IPS-15b (cell line): ENCODE results near the gene TIMM10B.

Experiments
- H3K27me3 ChIP-seq: one replicate; pipeline ENCODE4 v1.6.1; 2013; ENCODE audit warnings: low read length; ENCODE audit not compliant: control insufficient read depth, insufficient read depth
- H3K36me3 ChIP-seq: one replicate; pipeline ENCODE4 v1.6.1; 2013; ENCODE audit warnings: low read length; ENCODE audit not compliant: control insufficient read depth, insufficient read depth
- H3K4me1 ChIP-seq: one replicate; pipeline ENCODE4 v1.6.1; 2013; ENCODE audit warnings: mild to moderate bottlenecking, low read length; ENCODE audit not compliant: control insufficient read depth, insufficient read depth
- H3K4me3 ChIP-seq: one replicate; pipeline ENCODE4 v1.5.1; 2013; ENCODE audit warnings: low read depth, low read length
- H3K9ac ChIP-seq: one replicate; pipeline ENCODE4 v1.6.1; 2013; ENCODE audit warnings: low read depth, mild to moderate bottlenecking, low read length
- H3K9me3 ChIP-seq: one replicate; pipeline ENCODE4 v1.6.1; 2013; ENCODE audit warnings: mild to moderate bottlenecking, low read length; ENCODE audit not compliant: control insufficient read depth, insufficient read depth

Gene TIMM10B

GRCh38 chr11:6474413-6474792 is 6.9 kb upstream of the TIMM10B start:
- Histone ChIP-seq H3K9me3 (no peaks in the 10 kb centered on the region), H3K36me3 (peaks cover 30% of the 10 kb centered on the region), H3K4me3 (peak overlapping the region; percentile 65), H3K4me1 (peaks cover 14% of the 10 kb centered on the region), H3K9ac (peak overlapping the region; percentile 87), H3K27me3 (peaks cover 5% of the 10 kb centered on the region)

DNA sequence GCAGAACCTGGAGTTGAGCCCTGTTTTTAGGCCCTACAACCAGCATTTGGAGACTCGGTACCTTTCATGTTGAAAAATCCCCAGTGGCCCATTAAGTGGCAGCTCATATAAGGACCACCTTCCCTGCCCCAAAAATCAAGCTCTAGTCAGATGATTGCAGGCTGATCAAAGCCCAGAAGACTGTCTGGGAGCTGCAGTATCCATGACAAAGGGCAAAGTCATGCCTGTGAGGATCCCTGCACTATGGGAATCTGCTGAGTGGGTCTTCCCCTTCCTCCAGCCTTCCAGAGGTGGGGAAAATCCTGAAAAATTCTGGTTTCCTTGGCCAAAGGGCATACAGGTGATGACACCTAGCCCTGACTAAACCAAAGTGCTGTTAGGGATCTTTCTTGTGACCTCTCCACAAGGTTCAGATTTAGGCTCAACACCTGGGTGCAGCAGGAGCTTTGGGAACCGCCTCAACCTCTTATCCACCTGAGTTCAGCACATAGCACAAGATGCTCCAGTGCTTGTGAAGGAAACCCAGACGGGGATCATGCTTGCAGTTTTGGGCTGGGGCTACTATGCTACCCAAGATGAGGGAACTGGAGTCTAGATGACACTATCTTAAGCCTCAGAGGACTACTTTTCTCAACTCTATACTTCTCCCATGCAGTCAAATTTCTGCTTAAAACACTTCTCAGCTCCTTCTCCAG is 6.3 kb upstream of the TIMM10B start:
- Histone ChIP-seq H3K9me3 (no peaks in the 10 kb centered on the region), H3K9ac (peak overlapping the region; percentile 16), H3K4me1 (peaks cover 13% of the 10 kb centered on the region), H3K27me3 (peaks cover 5% of the 10 kb centered on the region), H3K36me3 (peaks cover 30% of the 10 kb centered on the region), H3K4me3 (peak overlapping the region; percentile 65)

DNA sequence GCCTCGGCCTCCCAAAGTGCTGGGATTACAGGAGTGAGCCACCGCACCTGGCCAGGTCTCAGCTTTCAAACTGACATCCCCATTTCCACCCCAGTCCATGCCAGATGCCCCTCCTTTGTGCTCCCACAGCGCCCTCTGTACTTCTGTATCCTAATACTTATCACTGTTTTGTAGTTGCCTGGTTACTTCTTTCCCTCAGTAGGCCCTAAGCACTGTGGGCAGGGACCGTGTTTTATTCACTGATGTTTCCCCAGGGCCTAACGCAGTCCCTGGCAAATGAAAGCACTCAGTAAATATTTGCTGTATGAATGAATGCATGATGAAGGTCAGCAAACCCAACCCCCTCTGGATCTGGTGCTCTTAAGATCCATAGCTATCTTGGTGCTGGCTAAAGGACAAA is 5.4 kb upstream of the TIMM10B start:
- no peak overlapping the region for H3K9ac ChIP-seq
- H3K9me3 ChIP-seq, result no peaks in the 10 kb centered on the region

DNA sequence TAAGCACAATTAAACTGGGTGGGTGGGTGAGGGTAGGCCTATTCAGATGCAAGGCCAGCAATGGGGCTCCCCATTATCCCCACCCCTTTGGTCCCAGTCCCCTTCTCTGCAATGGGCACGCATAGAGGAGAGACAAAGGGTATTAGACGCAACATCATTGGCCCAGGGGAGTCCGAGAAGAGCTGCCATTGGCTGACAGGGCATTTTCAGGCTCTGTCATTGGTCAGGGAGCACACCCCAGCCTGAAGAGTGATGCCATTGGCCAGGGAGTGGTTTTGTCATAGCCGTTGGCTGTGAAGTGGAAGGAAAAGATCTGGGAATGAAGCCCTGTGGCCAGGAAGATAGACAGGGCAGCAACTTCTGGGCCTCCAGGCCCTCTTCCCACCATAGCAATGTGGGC is 4.7 kb upstream of the TIMM10B start:
- peaks cover 5% of the 10 kb centered on the region for H3K27me3 ChIP-seq
- peaks cover 30% of the 10 kb centered on the region for H3K36me3 ChIP-seq
- H3K9me3 ChIP-seq, result no peaks in the 10 kb centered on the region
- H3K4me1 ChIP-seq, result peaks cover 19% of the 10 kb centered on the region
- H3K4me3 ChIP-seq, result no peak overlapping the region
- H3K9ac ChIP-seq, result no peak overlapping the region

More for the DNA sequence above, 5.4 kb upstream of the TIMM10B start:
- H3K4me3 ChIP-seq, result no peak overlapping the region
- H3K27me3 ChIP-seq, result peaks cover 5% of the 10 kb centered on the region
- peaks cover 30% of the 10 kb centered on the region for H3K36me3 ChIP-seq
- H3K4me1 ChIP-seq, result peaks cover 19% of the 10 kb centered on the region

- H3K9me3 ChIP-seq, result no peaks in the 10 kb centered on the region
- no peaks in the 10 kb centered on the region for H3K27me3 ChIP-seq
- peaks cover 33% of the 10 kb centered on the region for H3K36me3 ChIP-seq
- peaks cover 6% of the 10 kb centered on the region for H3K4me1 ChIP-seq
- H3K4me3 ChIP-seq, result peak overlapping the region; percentile 98
- peak overlapping the region; percentile 97 for H3K9ac ChIP-seq
These were observed 894 bp upstream of the TIMM10B start for GRCh38 chr11:6480299-6480914.

DNA sequence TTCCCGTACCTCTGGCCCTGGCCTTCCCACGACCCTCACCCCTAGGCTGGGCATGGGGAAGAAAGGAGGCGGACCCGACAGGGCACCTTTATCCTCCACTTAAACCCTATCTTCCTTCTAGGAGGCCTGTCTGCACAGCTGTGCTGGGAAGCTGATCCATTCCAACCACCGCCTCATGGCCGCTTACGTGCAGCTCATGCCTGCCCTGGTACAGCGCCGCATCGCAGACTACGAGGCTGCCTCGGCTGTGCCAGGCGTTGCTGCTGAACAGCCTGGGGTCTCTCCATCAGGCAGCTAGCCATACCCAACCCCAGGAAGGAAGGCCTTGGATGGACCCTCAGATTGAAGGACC is 599 bp downstream of the TIMM10B start:
- Histone ChIP-seq H3K4me1 (peaks cover 5% of the 10 kb centered on the region), H3K9ac (peak overlapping the region; percentile 88), H3K4me3 (peak overlapping the region; percentile 98), H3K36me3 (peaks cover 34% of the 10 kb centered on the region), H3K27me3 (no peaks in the 10 kb centered on the region), H3K9me3 (no peaks in the 10 kb centered on the region)

- Histone ChIP-seq H3K4me1 (peaks cover 5% of the 10 kb centered on the region), H3K9me3 (no peaks in the 10 kb centered on the region), H3K9ac (peak overlapping the region; percentile 88), H3K4me3 (peak overlapping the region; percentile 98), H3K36me3 (peaks cover 29% of the 10 kb centered on the region), H3K27me3 (no peaks in the 10 kb centered on the region)
These were observed 1.1 kb downstream of the TIMM10B start for GRCh38 chr11:6482441-6482840.

- H3K4me1 ChIP-seq, result peaks cover 5% of the 10 kb centered on the region
- no peaks in the 10 kb centered on the region for H3K9me3 ChIP-seq
- no peaks in the 10 kb centered on the region for H3K27me3 ChIP-seq
- H3K36me3 ChIP-seq, result peaks cover 23% of the 10 kb centered on the region
- H3K9ac ChIP-seq, result no peak overlapping the region
- H3K4me3 ChIP-seq, result no peak overlapping the region
These were observed 1.7 kb downstream of the TIMM10B start for GRCh38 chr11:6483015-6483414.

DNA sequence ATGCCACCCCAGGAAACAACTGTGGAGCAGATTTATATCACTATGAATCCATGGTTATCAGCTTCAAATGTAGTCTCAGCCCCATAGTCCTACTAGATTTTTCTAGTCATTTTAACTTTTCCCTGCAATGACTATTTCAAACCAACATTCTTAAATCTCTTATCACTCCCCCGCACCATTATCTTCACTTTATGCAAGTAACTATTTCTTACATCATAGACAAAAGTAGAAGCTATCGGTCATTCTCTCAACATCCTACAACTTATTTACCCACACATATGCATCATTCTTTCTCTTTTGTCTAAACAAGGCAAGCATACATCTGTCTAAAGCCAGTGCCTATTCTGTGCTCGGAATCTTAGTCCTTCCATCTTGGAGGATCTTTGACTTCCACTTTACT is 4.4 kb downstream of the TIMM10B start:
- no peaks in the 10 kb centered on the region for H3K9me3 ChIP-seq
- no peaks in the 10 kb centered on the region for H3K4me1 ChIP-seq
- no peak overlapping the region for H3K9ac ChIP-seq
- H3K36me3 ChIP-seq, result peaks cover 10% of the 10 kb centered on the region
- no peak overlapping the region for H3K4me3 ChIP-seq
- H3K27me3 ChIP-seq, result no peaks in the 10 kb centered on the region

DNA sequence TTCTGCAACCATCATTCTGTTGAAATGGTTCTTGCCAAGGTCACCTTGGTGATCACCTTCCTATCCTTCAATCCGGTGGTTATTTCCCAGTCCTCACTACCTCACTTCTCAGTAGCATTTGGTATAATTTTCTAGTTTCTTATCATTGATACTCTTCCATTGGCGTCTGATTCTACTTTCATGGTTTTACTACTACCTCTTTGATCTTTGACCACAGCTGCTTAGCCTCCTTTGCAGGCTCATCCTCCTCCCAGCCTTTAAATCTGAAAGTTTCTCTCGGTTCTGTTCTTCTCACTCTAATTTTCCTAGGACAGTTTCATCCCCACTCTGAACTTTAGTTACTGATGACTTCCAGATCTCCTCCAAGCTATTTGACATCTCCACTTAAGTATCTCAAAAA is 5.0 kb downstream of the TIMM10B start:
- H3K4me1 ChIP-seq, result no peaks in the 10 kb centered on the region
- peaks cover 10% of the 10 kb centered on the region for H3K36me3 ChIP-seq
- no peak overlapping the region for H3K9ac ChIP-seq
- H3K27me3 ChIP-seq, result no peaks in the 10 kb centered on the region
- no peaks in the 10 kb centered on the region for H3K9me3 ChIP-seq
- no peak overlapping the region for H3K4me3 ChIP-seq

DNA sequence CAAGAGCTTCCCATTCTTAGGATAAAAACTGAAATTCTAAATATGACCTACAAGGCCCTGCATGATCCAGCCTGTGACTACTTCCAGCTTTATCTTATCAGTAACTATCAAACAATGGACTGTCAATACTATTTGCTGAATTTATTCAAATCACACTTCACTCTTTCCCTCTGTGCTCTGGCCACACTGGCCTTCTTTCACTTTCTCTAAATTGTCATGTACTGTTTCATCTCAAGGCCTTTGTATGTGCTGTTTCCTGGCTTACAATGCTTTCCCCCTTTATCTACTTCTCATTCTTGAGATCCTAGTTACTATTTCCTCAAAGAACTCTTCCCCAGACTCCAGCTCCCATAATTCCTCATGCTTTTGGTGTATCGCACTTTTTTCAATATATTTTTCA is 5.6 kb downstream of the TIMM10B start:
- Histone ChIP-seq H3K4me1 (no peaks in the 10 kb centered on the region), H3K27me3 (no peaks in the 10 kb centered on the region), H3K4me3 (no peak overlapping the region), H3K9ac (no peak overlapping the region), H3K9me3 (no peaks in the 10 kb centered on the region), H3K36me3 (peaks cover 10% of the 10 kb centered on the region)

GRCh38 chr11:6488342-6488741 is 7.0 kb downstream of the TIMM10B start:
- H3K36me3 ChIP-seq, result peaks cover 7% of the 10 kb centered on the region
- no peaks in the 10 kb centered on the region for H3K27me3 ChIP-seq
- H3K9ac ChIP-seq, result no peak overlapping the region
- H3K9me3 ChIP-seq, result no peaks in the 10 kb centered on the region
- no peak overlapping the region for H3K4me3 ChIP-seq
- H3K4me1 ChIP-seq, result no peaks in the 10 kb centered on the region
